Omental fat pad (tissue), 4 donors: ENCODE data around the gene ME3. TPM values are rescaled to one million over a fixed set of nuclear protein-coding genes. Genes with fewer than 3 reads are reported as not detected.
"Not testable (repeated sequence)": the region's sequence is repeated elsewhere in the genome, so short reads cannot be mapped to it uniquely, and the experiment has no call there.

Source experiments
- ATAC-seq: fragments of 150-250 bp; one replicate; pipeline ENCODE4 v1.9.1; 2016; ENCODE audit warnings: mild to moderate bottlenecking, moderate library complexity; ENCODE audit not compliant: low FRiP score
- DNase-seq: peaks from one replicate; pipeline ENCODE4 v3.0.0-alpha.2; 2019; ENCODE audit warnings: low spot score
- total RNA-seq, 4 donors: library from RNA; depleted of rRNA; stranded (reverse); fragments of >200 nt; gene quantifications; one replicate each; pipeline ENCODE4 v1.1.0, GENCODE V29; 2016
- TF ChIP-seq, protein P1 (sequence below), 3 donors: fragments of 450-650 bp; IDR thresholded peaks; one replicate each; pipeline ENCODE4 v1.5.1; 2016 to 2017; ENCODE audit warnings: antibody characterized with exemption in 3 of 3, mild to moderate bottlenecking in 3 of 3, moderate library complexity in 2 of 3

The ME3 gene
- total RNA-seq, 4 donors from 2014 or later: 28.4 to 93.0 (median 80.1) TPM

DNA sequence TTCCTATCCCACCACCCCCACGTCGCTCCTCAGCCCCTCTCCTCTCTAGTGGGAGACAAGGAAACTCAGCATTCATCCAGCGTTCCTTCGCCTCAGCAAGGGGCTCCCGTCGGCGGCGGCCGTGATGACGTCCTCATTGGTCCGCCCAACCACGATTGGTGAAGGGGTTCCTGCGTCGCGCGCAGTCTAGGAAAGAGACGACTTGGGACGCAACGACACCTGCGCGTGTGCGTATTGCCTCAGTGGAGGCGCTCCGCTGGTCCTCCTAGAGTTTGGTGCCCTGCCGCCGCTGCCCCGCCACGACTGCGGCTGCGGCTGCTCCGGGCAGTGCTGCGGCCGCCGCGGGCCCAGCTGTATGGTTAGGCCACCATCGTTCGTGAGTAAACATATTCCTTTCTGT lies 241.2 kb downstream of the ME3 start:
- TF ChIP-seq, protein P1, sequence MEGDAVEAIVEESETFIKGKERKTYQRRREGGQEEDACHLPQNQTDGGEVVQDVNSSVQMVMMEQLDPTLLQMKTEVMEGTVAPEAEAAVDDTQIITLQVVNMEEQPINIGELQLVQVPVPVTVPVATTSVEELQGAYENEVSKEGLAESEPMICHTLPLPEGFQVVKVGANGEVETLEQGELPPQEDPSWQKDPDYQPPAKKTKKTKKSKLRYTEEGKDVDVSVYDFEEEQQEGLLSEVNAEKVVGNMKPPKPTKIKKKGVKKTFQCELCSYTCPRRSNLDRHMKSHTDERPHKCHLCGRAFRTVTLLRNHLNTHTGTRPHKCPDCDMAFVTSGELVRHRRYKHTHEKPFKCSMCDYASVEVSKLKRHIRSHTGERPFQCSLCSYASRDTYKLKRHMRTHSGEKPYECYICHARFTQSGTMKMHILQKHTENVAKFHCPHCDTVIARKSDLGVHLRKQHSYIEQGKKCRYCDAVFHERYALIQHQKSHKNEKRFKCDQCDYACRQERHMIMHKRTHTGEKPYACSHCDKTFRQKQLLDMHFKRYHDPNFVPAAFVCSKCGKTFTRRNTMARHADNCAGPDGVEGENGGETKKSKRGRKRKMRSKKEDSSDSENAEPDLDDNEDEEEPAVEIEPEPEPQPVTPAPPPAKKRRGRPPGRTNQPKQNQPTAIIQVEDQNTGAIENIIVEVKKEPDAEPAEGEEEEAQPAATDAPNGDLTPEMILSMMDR (IDR thresholded peaks at IDR 0.05): no peak
- no peak for ATAC-seq

DNA sequence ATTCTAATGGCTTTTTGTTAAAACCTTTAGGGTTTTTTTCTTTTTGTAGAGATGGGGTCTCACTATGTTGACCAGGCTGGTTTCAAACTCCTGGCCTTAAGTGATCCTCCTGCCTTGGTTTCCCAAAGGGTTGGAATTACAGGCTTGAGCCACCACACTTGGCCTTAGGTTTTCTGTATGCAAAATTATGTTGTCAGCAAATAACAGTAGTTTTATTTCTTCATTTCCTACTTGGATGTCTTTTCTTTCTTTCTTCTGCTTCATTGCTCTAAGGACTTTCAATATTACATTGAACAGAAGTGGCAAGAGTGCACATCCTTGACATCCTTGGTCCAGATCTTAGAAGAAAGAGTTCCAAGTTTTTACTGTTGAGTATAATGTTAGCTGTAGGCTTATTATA lies 245.0 kb downstream of the ME3 start:
- ATAC-seq: no peak

More for the DNA sequence above, 241.2 kb downstream of the ME3 start:
- DNase-seq: no peak

DNA sequence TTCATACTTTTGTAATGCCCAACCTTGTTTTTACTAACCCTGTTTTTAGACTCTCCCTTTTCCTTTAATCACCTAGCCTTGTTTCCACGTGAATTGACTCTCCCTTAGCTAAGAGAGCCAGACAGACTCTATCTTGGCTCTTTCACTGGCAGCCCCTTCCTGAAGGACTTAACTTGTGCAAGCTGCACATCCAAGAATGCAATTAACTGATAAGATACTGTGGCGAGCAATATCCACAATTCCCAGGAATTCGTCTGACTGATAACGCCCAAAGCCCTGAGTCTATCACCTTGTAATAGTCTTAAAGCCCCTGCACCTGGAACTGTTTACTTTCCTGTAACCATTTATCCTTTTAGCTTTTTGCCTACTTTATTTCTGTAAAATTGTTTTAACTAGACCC lies 248.9 kb downstream of the ME3 start:
- DNase-seq: not testable (repeated sequence)

More for the DNA sequence above, 245.0 kb downstream of the ME3 start:
- DNase-seq: no peak
- TF ChIP-seq, protein P1 (IDR thresholded peaks at IDR 0.05): no peak

DNA sequence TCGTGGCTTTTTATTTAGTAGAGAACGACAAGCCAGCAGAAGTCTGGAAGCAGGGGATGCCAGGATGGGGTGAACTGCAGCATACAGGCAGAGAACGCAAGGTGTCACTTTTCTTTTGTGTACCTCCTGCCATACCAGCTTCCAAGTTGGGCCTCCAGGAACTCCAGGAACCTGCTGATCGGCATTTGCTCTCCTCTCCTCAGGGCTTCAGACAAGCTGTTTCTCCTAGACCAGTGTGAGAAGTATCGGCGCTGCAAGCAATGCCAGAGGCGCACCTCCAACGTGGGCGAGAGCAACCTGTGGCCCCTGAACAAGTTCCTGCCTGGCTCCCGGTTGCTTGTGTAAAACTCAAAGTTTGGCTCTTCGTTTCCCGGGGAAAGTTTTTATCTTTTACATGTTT lies 250.0 kb downstream of the ME3 start:
- DNase-seq (no peak), ATAC-seq (no peak)
- TF ChIP-seq, protein P1 (IDR thresholded peaks at IDR 0.05): no peak

More for the DNA sequence above, 248.9 kb downstream of the ME3 start:
- ATAC-seq: not testable (repeated sequence)

DNA sequence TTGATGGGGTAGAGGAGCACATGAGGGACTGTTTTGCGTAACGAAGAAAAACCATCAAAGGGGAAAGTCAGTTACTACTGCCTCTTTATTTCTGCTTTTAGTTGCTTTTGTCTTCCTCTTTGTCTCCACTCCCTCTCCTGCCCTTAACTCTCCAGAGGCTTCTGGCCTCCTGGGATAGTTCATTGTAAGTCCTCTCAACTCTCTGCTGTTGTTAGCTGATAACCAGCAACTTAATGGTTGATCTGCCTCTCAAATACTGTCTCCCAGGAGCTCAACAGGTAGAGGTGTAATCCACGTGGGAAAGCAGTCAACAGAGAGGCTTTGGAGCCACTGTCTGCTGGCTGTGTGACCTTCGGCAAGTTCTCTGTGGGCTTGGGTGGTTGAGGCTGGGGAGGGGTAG lies 250.5 kb downstream of the ME3 start:
- TF ChIP-seq, protein P1 (IDR thresholded peaks at IDR 0.05): no peak
- DNase-seq (no peak), ATAC-seq (no peak)

DNA sequence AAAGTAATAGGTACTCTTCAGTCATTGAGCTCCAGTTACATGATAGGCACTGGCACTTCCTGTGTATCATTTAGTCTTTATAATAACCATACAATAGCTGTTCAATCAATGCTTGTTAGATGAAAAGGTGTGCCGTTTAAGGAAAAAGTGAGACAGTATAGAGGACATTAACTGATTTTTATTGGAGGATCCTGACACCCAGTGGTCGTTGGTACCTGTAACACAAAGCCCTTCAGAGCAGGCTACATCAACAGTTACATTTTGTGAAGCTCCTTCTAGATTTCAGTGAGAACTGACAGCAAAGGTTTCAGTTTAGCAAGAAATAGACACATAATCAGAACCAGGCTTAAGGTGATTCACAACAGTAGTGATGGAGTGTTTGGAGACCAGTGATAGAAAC lies 253.5 kb downstream of the ME3 start:
- no peak for DNase-seq
- TF ChIP-seq, protein P1 (IDR thresholded peaks at IDR 0.05): no peak
- ATAC-seq: no peak

DNA sequence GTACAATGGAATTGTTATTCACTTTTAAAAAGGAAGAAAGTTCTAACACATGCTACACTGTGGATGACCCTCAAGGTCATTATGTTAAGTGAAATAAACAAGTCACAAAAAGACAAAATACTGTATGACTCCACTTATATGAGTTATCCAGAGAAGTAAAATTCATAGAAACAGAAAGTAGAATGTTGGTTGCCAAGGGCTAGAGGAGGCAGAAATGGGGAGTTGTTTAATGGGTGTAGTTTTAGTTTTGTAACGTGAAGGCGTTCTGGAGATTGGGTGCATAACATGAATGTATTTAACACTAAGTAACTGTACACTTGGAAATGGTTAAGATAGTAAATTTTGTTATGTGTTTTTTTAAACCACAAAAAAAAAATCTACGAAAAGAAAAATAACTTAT lies 253.9 kb downstream of the ME3 start:
- DNase-seq (no peak), ATAC-seq (no peak)
- TF ChIP-seq, protein P1 (IDR thresholded peaks at IDR 0.05): no peak

DNA sequence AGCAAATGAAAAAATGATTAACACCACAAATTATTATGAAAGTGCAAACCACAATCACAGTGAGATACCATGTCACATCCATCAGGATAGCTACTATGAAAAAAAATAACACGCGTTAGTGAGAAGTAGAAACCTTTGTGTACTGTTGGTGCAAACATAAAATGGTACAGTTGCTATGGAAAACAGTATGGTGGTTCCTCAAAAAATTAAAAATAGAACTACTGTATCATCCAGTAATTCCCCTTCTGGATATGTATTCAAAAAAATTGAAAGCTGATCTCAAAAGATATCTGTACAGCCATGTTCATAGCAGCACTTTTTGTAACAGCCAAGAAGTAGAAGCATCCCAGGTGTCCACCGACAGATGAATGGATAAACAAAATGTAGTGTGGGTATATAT lies 254.3 kb downstream of the ME3 start:
- TF ChIP-seq, protein P1 (IDR thresholded peaks at IDR 0.05): no peak
- no peak for ATAC-seq
- DNase-seq: no peak

DNA sequence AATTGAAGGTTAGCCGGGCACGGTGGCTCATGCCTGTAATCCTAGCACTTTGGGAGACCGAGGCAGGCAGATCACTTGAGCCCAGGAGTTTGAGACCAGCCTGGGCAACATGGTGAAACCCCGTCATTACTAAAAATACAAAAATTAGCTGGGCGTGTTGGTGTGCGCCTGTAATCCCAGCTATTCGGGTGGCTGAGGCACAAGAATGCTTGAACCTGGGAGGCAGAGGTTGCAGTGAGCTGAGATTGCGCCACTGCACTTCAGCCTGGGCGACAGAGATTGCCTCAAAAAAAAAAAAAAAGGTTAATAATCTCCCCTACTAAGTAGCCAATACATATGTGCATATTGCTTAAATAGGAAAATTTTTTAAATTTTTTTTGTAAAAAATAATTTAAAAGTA lies 255.5 kb downstream of the ME3 start:
- ATAC-seq, DNase-seq: not testable (repeated sequence)
